NT2/D1 (cell line): ENCODE results near the gene SCN9A.

Experiments
- DNase-seq: peaks from one replicate; pipeline ENCODE4 v3.0.0-alpha.2; 2011; ENCODE audit warnings: low read depth, low spot score
- H3K27me3 ChIP-seq: 2 replicates; pipeline ENCODE4 v1.6.0; 2011; ENCODE audit warnings: mild to moderate bottlenecking; ENCODE audit not compliant: insufficient read length, insufficient read depth
- H3K36me3 ChIP-seq: 2 replicates; pipeline ENCODE4 v1.6.1; 2011; ENCODE audit warnings: mild to moderate bottlenecking, low read length, mixed read lengths; ENCODE audit not compliant: insufficient read depth, insufficient read length
- H3K4me1 ChIP-seq: 2 replicates; pipeline ENCODE4 v1.5.1; 2011; ENCODE audit not compliant: insufficient read depth, insufficient read length
- H3K4me3 ChIP-seq: 2 replicates; pipeline ENCODE4 v1.5.1; 2011; ENCODE audit warnings: low read depth; ENCODE audit not compliant: insufficient read length
- H3K9ac ChIP-seq: 2 replicates; pipeline ENCODE4 v1.6.0; 2011; ENCODE audit warnings: low read depth; ENCODE audit not compliant: insufficient read length
- H3K9me3 ChIP-seq: 2 replicates; pipeline ENCODE4 v1.5.1; 2011; ENCODE audit warnings: mild to moderate bottlenecking, low read length; ENCODE audit not compliant: insufficient read depth
- SUZ12 ChIP-seq: IDR thresholded peaks from 2 replicates; pipeline ENCODE4 v1.6.1; 2011; ENCODE audit not compliant: insufficient read length, insufficient read depth; ENCODE audit errors: extremely low read depth
- YY1 ChIP-seq: IDR thresholded peaks from 2 replicates; pipeline ENCODE4 v1.6.1; 2011; ENCODE audit not compliant: insufficient read length, insufficient read depth
- ZNF274 ChIP-seq: IDR thresholded peaks from 2 replicates; pipeline ENCODE4 v1.6.1; 2011; ENCODE audit warnings: mild to moderate bottlenecking, low read depth, low read length

The SCN9A gene

DNA sequence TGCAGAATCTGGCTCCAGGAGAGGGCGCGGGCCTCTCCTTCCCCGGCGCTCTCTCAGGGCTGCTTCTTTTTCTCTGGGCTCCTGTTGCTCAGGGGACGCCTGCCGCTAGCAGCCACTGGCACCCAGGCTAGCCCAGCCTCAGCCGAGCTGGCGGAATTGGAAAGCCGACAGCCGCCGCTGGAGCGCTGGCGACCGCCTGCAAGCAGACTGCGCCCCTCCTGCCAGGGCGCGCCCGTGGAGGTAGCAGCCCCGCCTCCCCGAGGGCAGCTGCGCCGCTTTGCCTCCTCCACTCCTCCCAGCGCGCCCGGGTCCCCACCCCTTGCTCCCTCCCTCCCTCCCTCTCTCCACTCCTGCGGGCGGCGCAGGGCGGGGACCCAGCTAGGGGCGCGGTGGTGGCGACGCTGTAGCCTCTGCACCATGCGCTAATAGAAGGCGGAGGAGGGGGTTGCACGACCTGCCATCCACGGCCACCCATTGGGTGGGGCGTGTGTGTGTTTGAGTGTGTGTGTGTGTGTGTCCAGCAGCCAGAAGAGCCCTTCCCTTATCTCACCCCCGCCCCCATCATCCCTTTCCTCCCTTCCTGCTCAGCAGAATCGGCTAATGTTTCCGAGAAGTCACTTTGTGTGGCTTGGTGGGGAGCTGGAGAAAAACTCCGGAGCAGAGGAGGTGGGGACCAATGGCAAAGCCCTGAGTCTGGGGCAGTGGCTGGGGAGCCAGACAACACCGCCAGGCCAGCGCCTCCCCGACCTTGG, at the start of gene SCN9A:
Gene SCN9A, minus strand, starts transcription at position 209 of the 752 bp plus-strand sequence. CDS start 64,188 bp downstream, outside the sequence.
- no peaks in the 10 kb centered on the region for H3K36me3 ChIP-seq
- peaks cover 20% of the 10 kb centered on the region for H3K27me3 ChIP-seq
- TF ChIP-seq YY1 (no peak), ZNF274 (no peak), SUZ12 (no peak)
- H3K4me1 ChIP-seq = no peaks in the 10 kb centered on the region
- H3K4me3 ChIP-seq = peak within 1 kb of the TSS; percentile 77
- peak; percentile 78 for DNase-seq
- H3K9me3 ChIP-seq = no peaks in the 10 kb centered on the region
- peak within 1 kb of the TSS; percentile 62 for H3K9ac ChIP-seq

DNA sequence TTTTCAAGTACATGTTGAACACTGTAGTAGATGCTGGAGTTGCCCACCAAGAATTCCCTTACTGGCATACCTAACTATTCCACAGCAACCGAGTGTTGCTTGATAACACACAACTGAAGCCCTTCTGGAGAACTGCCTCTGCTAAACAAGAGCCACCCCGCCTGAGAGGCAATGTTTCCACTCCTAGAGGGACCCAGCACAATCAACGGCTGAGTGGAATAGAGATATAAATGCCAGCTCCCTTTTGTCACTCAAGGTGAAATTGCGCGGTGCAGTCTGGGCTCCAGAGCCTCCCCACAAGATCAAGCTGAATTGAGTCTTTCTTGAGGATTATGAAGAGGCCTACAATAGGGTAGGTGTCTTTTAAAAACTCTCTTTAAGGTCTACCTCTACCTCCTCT, 49.1 kb upstream of the SCN9A start:
- no peak for DNase-seq

DNA sequence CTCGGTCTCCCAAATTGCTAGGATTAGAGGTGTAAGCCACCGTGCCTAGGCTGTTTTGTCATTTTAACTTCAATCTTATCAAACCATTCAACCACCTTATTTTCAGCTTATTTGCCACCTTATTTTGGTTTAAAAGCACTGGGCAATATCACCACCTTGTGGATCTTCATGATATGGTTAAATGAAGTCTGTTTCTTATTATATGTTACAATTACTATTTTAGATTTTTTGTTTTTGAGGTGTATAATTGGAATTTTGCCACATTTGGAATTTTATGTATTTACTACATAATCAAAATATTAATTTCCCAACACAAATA, 43.8 kb upstream of the SCN9A start:
- H3K36me3 ChIP-seq = no peaks in the 10 kb centered on the region
- peak; percentile 1 for DNase-seq

More for the DNA sequence above, 49.1 kb upstream of the SCN9A start:
- no peaks in the 10 kb centered on the region for H3K36me3 ChIP-seq
- TF ChIP-seq ZNF274 (no peak), YY1 (no peak)
- no peaks in the 10 kb centered on the region for H3K4me1 ChIP-seq
- H3K27me3 ChIP-seq = no peaks in the 10 kb centered on the region
- H3K9me3 ChIP-seq = no peaks in the 10 kb centered on the region
- no peak overlapping the region for H3K9ac ChIP-seq
- H3K4me3 ChIP-seq = no peak overlapping the region

DNA sequence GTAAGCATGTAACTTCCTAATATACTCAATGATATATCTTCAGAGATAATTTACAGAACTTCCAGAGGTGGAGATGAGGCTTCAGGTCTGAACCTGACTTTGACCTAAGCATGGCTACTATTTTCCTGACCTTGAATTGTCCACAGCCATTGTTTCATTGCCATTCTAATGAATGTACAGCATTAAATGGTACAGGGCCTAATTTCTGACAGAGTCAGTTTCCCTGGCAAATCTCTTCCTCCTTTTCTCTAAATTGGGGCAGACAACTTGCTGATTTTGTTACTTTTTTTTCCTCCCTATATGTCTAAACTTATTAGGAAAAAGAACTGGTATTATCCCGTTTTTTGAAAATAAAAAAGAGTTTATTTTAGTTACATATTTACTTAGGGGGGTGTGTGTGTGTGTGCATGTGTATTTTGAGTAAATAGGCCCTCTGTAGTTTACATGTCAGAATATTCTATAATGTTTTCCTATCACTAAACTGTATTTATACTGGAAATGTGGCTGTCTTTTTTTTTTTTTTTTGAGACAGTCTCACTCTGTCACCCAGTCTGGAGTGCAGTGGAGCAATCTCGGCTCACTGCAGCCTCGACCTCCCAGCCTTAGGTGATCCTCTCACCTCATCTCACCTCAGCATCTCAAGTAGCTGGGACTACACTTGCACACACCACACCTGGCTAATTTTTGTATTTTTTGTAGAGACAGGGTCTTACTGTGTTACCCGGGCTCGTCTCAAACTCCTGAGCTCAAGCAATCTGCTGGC, 43.3 kb upstream of the SCN9A start:
- Histone ChIP-seq H3K4me1 (no peaks in the 10 kb centered on the region), H3K9me3 (no peaks in the 10 kb centered on the region), H3K36me3 (no peaks in the 10 kb centered on the region), H3K4me3 (no peak overlapping the region), H3K9ac (no peak overlapping the region), H3K27me3 (no peaks in the 10 kb centered on the region)
- TF ChIP-seq SUZ12 (no peak), YY1 (no peak)
- no peak for DNase-seq

More for the DNA sequence above, 43.8 kb upstream of the SCN9A start:
- H3K4me3 ChIP-seq = no peak overlapping the region
- no peaks in the 10 kb centered on the region for H3K27me3 ChIP-seq
- H3K4me1 ChIP-seq = no peaks in the 10 kb centered on the region
- TF ChIP-seq ZNF274 (no peak), SUZ12 (no peak), YY1 (no peak)
- no peaks in the 10 kb centered on the region for H3K9me3 ChIP-seq
- no peak overlapping the region for H3K9ac ChIP-seq

DNA sequence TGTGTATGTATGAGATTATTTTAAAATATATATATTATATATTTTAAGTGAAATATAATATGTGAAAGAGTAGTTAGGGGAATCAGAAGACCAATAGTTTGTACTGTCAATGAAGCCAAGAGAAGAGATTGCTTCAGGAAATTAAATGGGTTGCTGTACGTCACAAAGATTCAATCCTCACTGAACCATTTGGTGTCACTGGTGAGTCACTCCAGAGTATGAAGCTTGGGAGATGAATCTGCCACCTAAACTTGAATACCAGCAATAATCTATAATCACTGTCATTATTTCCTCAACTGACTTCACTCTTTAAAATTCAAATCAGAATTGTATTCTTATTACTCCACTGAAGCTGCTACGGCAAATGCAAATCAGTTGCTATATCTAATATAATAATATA, 41.9 kb upstream of the SCN9A start:
- Histone ChIP-seq H3K36me3 (no peaks in the 10 kb centered on the region), H3K4me1 (no peaks in the 10 kb centered on the region), H3K27me3 (no peaks in the 10 kb centered on the region), H3K4me3 (no peak overlapping the region), H3K9ac (no peak overlapping the region), H3K9me3 (no peaks in the 10 kb centered on the region)
- peak; percentile 5 for DNase-seq
- TF ChIP-seq SUZ12 (no peak), ZNF274 (no peak), YY1 (no peak)

DNA sequence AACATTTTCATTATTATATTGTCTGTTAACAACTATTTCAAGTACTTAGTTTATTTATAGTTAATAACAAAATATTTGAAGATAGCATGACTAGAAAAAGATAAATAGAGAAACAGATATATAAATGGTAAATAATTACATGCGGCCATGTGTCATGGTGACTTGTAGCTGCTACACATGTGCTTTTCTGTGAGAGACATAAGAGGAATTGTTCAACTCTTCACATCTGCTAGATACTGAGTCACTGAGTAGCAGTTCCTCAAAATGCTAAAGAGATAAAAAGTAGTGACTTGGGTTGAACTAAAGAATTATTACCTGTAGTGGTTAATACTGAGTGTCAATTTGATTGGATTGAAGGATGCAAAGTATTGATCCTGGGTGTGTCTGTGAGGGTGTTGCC, 37.5 kb upstream of the SCN9A start:
- Histone ChIP-seq H3K27me3 (no peaks in the 10 kb centered on the region), H3K4me3 (no peak overlapping the region), H3K9me3 (no peaks in the 10 kb centered on the region), H3K4me1 (no peaks in the 10 kb centered on the region), H3K36me3 (no peaks in the 10 kb centered on the region), H3K9ac (no peak overlapping the region)
- no peak for DNase-seq
- no peak for TF ChIP-seq ZNF274
- TF ChIP-seq SUZ12 = no peak
- no peak for TF ChIP-seq YY1

DNA sequence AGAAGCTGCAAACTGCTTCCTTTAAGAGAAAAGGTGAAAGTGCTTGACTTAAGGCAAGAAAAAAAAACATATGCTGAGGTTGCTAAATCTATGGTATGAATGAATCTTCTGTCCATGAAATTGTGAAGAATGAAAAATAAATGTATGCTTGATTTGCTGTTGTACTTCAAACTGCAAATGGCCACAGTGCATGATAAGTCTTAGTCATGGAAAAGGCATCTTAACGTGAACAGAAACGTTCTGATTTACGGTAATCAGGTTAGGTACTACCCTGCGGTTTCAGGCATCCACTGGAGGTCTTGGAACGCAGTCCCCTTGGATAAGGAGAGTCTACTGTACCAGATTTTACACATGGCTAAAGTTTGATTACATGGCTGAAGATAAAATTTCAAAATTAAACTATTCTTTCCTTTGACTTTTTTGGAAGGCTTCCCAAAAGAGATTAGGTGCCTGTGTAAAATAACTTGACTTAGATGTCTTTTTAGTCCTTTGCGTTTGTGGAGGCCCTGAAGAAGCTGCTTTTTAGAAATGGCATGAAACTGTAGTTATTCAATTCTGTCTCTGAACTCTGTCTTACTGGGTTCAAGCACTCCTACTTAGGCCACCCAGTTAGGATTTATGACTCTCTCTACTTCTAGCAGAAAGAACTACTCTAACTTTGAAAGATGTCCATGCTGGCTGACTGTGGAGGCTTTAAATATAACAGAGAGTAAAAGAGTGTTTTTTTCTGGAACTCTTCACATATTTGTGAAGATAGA, 35.9 kb upstream of the SCN9A start:
- no peak for DNase-seq
- H3K4me3 ChIP-seq = no peak overlapping the region

More for the DNA sequence above, 35.9 kb upstream of the SCN9A start:
- Histone ChIP-seq H3K9me3 (no peaks in the 10 kb centered on the region), H3K4me1 (no peaks in the 10 kb centered on the region), H3K36me3 (no peaks in the 10 kb centered on the region), H3K9ac (no peak overlapping the region), H3K27me3 (no peaks in the 10 kb centered on the region)
- TF ChIP-seq YY1 (no peak), SUZ12 (no peak), ZNF274 (no peak)
